NCI-H1092 treated with DMSO at 0.1 percent for 48 hours (cell line): ENCODE results near the gene ADGRA3.
"Not testable (repeated sequence)": the region's sequence is repeated elsewhere in the genome, so short reads cannot be mapped to it uniquely, and the experiment has no call there.

ENCODE experiments used
- DNase-seq: peaks from one replicate; lab custom pipeline; 2025; lab: John Stamatoyannopoulos, UW

Gene ADGRA3

DNA sequence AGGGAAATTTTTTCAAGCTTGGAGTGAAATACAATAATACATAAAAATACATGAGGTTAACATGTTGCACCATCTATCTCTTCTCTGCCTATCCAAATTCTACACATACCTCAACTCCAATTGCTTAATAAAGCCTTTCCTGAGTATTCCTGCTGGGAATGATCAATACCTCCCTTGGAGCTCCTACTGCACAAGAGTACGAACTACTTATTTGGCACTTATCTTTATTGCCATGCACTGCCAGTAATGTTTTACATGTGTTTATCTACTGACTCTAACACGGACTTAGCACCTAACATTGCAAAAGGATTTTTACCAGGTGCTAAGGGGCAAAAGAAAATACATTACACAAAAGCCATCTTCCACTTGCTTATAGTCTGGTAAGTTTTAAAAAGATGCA, 80.2 kb downstream of the ADGRA3 start:
- DNase-seq, result no peak

GRCh38 chr4:22434895-22435294, 81.0 kb downstream of the ADGRA3 start:
- DNase-seq, result peak; percentile 36

DNA sequence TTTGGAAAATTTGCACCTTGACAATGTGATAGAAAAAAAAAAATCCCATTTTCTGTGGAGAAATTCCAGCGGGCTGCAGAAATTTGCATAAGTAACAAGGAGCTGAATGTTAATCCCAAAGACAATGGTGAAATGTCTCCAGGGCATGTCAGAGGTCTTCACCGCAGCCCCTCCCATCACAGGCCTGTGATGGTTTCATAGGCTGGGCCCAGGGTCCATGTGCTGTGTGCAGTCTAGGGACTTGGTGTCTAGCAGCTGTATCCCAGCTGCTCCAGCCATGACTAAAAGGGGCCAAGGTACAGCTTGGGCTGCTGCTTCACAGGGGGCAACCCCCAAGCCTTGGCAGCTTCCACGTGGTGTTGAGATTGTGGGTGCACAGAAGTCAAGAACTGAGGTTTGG, 85.2 kb downstream of the ADGRA3 start:
- DNase-seq, result no peak

DNA sequence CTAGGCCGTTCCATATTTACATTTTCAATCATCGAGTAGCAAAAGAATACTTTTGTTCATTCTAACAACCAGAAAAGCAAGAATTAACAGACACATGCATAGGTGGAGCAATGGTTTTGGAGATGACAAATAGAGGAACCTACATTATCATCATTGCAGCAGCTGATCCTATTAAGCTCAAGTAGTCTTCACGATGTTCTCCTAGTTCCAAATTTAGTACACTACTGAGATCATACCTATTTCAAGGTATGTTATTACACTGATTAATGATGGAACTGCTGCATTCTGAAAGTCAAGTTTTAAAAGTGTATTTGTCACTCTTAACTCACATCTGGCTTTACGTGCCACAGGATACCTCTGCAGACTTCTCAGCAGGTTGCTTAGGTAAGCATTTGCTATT, 87.4 kb downstream of the ADGRA3 start:
- no peak for DNase-seq

- DNase-seq, result peak; percentile 70
Measured at GRCh38 chr4:22427675-22428074, 88.2 kb downstream of the ADGRA3 start.

DNA sequence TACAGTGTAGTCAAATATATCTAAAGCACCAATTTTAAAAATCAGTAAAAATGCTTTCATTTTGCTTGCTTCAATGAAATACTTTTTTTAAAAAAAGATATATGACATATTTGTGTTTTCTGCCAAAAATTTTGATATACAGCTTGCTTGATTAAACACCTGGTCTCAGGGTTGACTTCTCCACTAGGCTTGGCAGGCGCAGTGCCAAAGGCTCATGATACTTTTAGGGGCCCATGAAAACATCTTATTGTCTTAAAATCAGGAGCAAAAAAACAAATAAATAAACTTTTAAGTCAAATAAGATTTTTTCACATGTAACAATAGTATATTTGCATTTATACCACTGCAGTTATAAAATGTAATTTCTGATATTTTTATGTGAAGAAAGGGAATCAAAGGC, 95.6 kb downstream of the ADGRA3 start:
- DNase-seq, result no peak

GRCh38 chr4:22417408-22417807, 98.5 kb downstream of the ADGRA3 start:
- DNase-seq, result no peak

DNA sequence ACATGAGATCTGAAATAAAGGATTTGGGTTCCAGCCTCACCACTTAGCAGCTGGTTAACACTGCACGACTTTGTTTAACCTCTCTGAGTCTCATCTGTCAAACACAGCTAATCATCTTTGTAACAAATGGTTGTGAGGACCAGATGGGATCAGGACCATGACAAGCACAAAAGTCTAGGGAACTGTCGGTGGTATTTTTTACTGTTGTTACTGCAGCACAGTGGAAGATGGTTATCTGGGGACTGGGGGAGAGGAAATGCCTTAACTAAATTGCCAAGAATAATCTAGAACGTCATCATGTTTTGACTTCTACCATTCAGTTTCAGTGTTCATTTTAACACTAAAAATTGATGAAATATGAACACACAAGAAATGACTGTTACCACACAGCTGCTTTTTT, 99.5 kb downstream of the ADGRA3 start:
- DNase-seq, result no peak

- no peak for DNase-seq
Measured at GRCh38 chr4:22414833-22415232, 101.0 kb downstream of the ADGRA3 start.

DNA sequence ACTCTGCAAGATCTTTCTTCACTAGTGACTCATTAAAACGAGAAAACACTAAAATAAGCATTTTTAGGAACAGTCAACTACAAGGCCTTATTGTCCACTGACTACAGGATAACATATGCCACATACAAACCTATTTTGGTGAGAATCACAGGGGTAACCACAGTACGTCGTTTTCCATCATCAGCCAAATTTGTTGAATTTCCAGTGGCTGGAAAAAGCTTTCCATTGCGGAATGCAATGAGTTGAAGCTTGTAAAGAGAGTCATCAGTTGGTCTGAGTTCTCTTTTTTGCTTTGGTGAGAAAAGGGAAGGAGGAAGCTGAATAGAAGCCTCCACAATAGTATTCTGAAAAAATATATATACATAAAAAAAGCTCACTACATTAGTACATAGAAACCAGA, 102.4 kb downstream of the ADGRA3 start:
- DNase-seq, result no peak

GRCh38 chr4:22412013-22412412, 103.9 kb downstream of the ADGRA3 start:
- no peak for DNase-seq

DNA sequence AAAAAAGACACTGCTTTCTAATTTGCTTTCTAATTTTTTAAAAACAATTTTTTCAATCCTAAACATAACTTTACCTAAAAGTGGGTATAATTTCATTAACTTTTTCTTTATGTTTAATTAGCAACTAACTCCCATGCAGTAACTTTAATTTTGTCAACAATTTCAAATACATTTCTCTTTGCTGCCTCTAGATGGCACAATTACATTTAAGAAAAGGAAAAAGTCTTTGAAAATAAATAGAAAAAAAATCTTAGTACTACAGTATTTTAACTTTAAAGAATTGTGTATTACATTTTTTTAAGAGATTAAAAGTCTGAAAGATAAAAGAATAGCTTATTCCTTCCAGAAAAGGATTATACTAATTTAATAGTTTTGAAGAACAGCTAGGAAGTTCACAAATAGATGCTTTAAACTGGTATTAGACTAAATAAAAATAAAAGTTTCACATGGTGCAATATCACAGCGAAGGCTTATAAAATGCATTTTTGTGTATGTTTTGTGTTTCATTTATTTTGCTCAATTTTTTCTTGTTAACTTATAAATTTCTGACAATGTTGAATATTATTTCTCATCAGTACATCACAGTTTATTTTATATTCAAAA, 105.1 kb downstream of the ADGRA3 start:
- peak; percentile 48 for DNase-seq

- no peak for DNase-seq
Measured at GRCh38 chr4:22408474-22408873, 107.4 kb downstream of the ADGRA3 start.

- DNase-seq, result no peak
Measured at GRCh38 chr4:22407361-22407760, 108.5 kb downstream of the ADGRA3 start.

DNA sequence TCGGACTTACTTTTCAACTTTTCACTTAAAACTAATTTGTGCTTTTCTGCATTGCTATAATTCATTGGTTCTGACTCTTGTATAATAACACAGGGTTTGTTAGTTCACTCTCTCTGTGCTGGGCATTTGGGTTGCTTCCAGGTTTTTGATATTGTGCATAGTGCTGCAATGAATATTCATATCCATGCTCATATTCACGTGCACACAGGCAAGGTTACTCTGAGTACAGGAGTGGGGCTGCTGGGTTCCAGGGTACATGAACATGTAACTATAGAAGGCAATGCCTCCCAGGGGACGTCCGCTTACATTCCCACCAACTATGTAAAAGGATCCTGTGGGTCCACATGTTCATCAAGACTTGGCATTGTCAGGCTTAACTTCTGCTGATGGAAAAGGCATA, 117.2 kb downstream of the ADGRA3 start:
- DNase-seq, result no peak

DNA sequence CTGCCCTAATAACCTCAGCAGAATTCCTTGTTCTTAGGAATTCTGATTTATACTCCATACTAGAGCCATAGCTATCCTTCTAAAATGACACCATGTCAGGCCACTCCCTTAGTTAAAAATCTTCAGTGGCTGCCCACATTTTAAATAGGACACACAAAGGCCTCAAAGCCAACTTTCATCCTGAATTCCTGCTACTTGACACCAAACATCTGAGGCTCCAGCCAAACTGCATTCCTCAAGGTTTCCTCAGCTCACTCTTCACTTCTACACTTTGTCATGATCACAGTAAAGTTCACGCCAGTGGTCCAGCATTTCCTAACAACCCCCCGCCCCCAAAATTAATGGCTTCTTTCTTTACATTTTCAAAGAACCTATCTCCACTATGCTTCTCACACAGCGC, 124.3 kb downstream of the ADGRA3 start:
- no peak for DNase-seq

- peak; percentile 69 for DNase-seq
Measured at GRCh38 chr4:22389240-22389870, 126.5 kb downstream of the ADGRA3 start.

DNA sequence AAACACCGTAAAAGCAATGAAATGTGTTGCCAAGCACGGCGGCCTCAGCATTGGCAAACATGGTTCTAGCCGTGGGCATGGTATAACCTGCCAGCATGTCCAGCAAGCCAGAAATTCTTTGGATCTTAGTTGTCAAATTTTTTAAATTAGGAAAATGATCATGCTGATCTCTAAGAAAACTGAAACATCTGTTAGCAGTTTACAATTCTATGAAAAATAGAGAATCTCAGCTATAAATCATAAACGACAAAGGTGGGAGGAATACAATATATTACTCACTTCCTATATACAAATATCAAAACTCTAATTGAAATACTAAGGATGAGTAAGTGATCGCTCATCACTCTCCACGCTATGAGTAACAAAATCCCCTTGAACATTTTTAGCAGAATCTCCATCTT, 130.3 kb downstream of the ADGRA3 start:
- no peak for DNase-seq

DNA sequence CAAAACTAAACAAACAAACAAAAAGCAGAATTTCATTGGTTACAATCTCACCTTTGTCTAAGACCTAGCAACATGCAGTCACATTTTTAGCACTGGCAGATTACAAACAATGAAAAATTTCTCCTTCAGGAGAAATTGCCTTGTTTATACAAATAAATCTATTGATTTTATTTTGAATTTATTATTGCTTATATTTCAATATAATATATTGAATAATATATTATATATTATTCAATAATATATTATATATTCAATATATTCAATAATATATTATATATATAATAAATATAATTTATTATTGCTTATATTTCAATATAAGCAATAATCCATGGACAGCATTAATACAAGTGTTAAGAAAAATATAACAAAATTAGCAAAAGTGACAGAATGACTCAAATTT, 131.7 kb downstream of the ADGRA3 start:
- no peak for DNase-seq

GRCh38 chr4:22382216-22382615, 133.7 kb downstream of the ADGRA3 start:
- not testable (repeated sequence) for DNase-seq

GRCh38 chr4:22372986-22373385, 142.9 kb downstream of the ADGRA3 start:
- DNase-seq, result no peak

- no peak for DNase-seq
Measured at GRCh38 chr4:22369901-22370562, 145.8 kb downstream of the ADGRA3 start.

GRCh38 chr4:22363787-22364186, 152.1 kb downstream of the ADGRA3 start:
- DNase-seq, result no peak

- no peak for DNase-seq
Measured at GRCh38 chr4:22363036-22363435, 152.8 kb downstream of the ADGRA3 start.
